HG02870 (cell line): Measurements from ENCODE around the gene ITGBL1.

ENCODE experiments used
- ATAC-seq: cut with Tn5 transposase; IDR thresholded peaks from one replicate; pipeline ENCODE4 v1.9.1; 2021; ENCODE audit warnings: mild to moderate bottlenecking, moderate library complexity; ENCODE audit not compliant: unreplicated experiment

Gene ITGBL1

GRCh38 chr13:101449790-101450748 lies 2.4 kb upstream of the ITGBL1 start:
- ATAC-seq, result no peak

DNA sequence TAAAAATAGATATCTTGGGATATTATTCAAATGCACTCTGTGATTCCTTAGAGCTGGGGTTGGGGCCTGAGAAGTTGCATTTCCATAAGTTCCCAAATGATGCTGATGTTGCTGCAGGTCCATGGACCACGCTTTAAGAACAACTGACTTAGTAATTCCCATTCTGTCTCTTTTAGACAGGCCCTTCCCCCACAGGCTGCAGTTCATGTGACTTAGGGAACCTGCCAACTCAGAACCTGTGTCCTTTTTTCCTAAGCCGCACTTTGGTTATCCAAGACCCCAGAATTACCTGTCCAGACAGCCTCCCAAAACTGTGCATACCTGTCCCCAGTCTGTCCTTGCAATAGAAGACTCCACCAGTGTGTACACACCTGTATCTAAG lies 1.7 kb upstream of the ITGBL1 start:
- no peak for ATAC-seq

DNA sequence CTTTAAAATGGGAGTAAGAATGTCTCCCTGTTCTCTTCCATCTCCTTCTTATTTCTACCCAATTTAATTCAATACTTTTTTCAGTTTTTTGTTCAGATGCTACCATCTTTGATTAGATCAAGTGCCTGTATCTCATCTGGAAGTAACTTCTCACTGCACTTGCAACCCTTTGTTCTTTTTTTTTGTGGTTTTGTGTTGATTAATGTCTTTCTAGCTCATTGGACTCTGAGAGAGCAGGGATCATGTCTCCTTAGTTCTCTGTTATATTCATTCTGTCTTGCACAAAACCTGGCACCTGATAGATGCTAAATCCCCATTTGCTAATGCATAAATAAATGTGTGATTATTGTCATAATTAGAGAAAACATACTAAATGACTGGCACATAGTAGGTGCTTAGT lies 834 bp upstream of the ITGBL1 start:
- ATAC-seq, result no peak

GRCh38 chr13:101453784-101454201 lies 1.3 kb downstream of the ITGBL1 start:
- no peak for ATAC-seq

DNA sequence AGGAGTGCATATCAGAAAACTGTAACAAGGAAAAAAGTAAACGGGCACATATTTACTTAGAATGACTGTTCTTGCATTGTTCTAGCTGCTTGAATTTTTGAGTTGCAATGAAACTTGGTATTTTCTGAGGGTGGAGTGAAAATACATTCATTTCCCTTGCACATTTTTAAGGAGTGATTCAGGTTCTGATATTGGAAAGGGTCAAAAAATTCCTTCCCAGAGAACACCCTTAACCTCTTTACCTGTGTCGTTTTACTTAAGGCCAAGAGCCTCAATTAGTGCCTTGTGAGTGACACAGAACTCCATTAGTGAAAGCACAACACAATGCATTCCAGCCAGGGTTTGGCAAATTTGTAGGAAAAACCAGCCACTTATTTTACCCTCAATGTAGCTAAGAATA lies 2.3 kb downstream of the ITGBL1 start:
- ATAC-seq, result no peak

- no peak for ATAC-seq
Measured at GRCh38 chr13:101455863-101456262, 3.4 kb downstream of the ITGBL1 start.

DNA sequence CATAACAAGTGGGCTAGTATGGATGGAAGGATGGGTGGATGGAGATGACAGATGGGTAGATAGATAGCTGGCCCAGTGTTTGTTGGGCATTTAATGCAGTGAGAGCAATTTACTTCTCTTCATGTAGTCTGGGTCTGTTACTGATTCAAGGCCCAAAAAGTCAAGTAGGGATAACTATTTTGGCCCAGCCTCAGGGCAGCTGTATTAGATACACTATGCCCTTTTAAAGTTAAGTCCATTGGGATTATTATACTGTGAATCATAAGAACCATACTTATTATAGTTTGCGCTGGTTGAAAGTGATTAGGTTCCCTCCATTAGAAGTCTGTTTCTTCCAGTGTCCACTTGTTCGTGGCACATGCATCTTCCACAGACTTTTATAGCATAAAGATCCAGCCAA lies 4.7 kb downstream of the ITGBL1 start:
- no peak for ATAC-seq

DNA sequence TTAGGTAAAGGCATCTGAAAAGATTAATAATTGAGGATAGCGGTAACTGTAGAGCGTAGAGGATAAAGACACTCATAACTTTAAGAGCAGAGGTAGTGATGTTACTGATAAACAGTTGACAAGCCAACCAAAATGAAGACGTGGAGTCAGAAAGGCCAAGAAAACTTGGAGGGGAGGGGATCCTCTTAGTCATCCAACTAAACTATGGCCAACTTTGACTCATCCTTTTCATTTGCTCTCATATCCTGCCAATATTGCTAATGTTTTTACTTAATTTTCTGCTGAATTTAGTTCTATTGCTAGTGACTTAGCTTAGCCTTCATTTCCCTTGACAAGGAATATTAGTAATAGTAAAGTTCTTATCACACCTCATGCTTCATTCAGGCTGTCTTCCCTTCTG lies 13.4 kb downstream of the ITGBL1 start:
- no peak for ATAC-seq

- no peak for ATAC-seq
Measured at GRCh38 chr13:101467415-101467814, 14.9 kb downstream of the ITGBL1 start.

DNA sequence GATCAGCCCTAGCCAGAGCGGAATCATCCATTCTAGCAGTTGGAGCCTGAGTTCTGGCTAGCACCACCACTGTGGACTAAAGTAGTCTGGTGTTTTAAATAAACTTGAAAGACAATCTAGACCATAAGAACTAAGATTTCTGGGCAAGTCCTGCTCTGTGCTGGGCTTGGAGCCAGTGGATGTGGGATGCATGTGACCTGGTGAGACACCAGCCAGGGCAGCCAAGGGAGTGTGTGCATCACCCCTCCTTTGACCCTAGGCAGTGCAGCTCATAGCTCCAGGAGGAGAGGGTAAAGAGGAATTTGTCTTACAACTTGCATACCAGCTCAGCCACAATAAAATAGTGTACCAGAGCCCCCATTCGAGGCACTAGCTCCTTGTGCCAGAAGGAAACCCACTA lies 21.0 kb downstream of the ITGBL1 start:
- no peak for ATAC-seq

GRCh38 chr13:101474419-101474957 lies 22.0 kb downstream of the ITGBL1 start:
- ATAC-seq, result no peak

- ATAC-seq, result no peak
Measured at GRCh38 chr13:101475536-101475935, 23.1 kb downstream of the ITGBL1 start.

DNA sequence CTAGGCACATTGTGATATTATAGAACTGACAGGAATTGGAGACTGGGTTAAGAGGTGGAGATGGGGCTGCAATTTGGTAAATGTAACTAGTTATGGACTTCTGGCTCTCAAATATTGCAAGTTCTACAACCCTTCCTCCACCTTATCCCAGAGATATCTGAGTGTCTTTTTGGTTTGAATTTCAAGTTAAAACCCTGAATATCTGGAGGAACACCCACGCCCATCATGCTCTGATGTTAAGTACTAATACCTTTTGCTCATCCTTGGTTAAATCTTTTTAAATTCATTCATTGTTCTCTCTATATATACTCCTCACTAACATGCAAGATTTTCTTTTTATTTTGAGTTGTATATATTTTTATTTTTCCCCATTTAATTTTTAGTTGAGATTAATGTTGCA lies 28.9 kb downstream of the ITGBL1 start:
- ATAC-seq, result no peak

- ATAC-seq, result no peak
Measured at GRCh38 chr13:101486708-101487437, 34.4 kb downstream of the ITGBL1 start.

GRCh38 chr13:101487438-101487830 lies 35.0 kb downstream of the ITGBL1 start:
- ATAC-seq, result no peak

DNA sequence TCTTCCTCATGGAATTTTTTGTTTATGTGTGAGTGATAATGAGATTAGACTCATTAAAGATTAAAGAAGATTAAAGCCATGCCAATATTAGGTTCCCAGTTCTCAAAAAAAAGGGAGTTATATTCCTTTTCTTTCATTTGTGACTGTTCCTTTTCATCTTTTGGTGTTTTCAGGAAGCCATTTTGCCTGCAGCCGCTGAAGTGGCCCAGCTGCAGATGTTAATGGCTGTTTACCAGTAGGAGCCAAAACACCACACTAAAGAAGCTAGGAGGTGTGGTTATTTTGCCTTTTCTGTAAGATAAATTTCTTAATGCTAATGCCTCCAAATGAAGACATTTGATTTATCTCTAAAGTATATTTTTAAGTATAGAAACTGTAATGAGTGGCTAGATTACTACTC lies 36.3 kb downstream of the ITGBL1 start:
- no peak for ATAC-seq

DNA sequence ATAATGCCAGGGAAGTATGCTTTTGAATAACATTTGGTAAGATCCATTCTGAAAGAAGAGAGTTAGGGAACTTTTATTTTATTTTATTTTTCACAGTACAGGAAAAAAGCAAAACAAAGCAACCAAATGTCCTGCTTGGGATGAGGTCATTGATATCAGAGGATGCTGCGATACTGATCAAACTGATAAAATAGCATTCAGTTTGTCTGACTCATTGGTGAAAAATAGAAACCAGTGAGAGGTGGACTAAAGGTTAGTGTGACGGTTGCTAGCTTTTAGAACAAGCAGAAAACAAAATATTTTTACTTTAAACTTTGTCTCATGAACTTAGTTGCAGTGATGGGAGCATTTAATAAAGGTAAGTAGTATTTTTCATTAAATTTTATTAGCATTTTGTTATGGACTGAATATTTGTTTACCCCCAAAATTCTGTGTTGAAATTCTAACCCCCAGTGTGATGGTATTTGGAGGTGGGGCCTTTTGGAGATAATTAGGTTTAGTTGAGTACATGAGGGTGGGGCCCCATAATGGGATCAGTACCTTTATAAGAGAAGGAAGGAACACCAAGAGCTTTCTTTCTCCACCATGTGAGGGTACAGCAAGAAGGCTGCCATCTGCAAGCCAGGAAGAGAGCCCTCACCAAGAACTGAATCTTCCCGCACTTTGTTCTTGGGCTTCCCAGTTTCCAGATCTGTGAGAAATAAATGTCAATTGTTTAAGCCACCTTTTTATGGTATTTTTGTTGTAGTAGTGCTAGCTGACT lies 37.3 kb downstream of the ITGBL1 start:
- ATAC-seq, result no peak

DNA sequence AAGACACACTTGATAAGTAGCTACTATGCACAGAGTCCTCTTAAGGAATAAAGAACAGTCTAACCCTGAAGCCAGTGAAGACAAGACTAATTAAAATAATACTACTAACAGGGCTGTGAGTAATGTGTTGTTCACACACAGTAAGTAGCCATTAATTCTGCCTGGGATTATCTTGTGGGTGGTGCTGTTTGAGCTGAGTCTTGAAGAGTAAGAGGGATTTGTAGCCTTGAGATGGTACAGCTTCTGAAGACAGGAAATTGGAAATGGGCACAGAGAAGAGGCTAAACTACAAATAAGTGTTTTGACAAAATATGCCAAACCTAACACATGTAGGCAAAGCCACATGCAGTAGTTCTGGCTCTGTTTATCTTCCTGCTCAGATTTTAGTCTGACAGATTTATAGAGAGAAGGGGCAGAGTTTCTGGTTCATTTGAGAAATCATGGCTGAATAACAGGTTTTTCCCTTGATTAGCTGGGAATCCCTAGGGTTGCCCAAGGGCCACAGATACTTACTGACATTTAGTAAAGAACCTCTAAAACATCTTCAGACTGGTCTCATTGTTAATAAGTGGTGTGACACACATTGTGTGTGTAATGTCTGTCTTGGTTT lies 38.0 kb downstream of the ITGBL1 start:
- ATAC-seq, result no peak

DNA sequence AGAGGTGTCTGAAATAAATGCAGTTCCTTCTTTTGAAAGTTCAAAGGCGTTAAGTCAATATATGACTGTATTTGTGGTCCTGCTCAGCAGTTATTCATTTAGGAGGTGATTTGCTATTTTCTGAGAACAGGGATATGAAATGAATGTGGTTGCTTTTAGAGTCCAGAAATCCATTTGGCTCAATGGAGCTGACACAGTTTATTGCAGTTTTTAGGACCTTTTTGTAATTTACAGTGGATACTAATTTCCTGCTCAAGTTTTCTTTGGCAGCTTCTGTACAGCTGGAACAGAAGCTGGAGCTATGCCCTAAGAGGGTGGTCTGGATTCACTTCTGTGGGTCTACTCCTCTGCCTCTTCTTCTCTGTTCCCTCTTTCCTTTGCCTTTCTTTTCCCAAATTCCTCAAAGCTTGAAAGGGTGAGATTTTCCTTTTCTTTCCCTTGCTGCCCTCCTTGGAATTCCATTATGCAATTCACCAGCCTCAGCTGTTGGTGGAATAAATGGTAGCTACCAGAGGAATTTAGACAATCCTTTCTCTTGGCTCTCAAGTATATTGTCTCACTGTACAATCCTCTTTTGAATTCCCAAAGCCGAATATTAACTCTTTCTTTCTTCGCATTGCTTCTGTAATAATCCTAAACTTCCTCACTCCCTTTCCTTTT lies 39.9 kb downstream of the ITGBL1 start:
- ATAC-seq, result no peak

DNA sequence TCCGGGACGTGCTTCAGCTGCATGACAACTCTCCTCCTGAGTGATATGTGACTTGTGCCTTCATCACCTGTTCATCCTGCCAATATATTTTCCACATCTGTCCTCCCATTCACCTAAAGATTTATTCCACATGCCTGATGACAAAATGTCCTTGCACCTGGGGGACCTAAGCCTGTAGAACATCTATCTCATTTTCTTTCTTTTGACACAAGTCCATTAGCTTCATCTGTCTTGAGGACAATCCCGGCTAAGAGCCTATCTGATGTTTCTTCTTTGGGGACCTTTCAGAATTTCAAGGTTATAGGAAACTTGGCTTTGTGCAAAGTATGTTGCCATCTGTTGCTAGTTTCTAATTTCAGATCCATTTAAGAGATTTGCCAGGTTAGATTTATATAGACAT lies 41.1 kb downstream of the ITGBL1 start:
- no peak for ATAC-seq
